GM18517 (cell line): Measurements from ENCODE around the gene RALGDS.
"Not testable (repeated sequence)": the region's sequence is repeated elsewhere in the genome, so short reads cannot be mapped to it uniquely, and the experiment has no call there.

Experiments used
- ATAC-seq: cut with Tn5 transposase; IDR thresholded peaks from one replicate; pipeline ENCODE4 v1.9.1; 2021; ENCODE audit warnings: mild to moderate bottlenecking, moderate library complexity; ENCODE audit not compliant: unreplicated experiment

RALGDS gene

DNA sequence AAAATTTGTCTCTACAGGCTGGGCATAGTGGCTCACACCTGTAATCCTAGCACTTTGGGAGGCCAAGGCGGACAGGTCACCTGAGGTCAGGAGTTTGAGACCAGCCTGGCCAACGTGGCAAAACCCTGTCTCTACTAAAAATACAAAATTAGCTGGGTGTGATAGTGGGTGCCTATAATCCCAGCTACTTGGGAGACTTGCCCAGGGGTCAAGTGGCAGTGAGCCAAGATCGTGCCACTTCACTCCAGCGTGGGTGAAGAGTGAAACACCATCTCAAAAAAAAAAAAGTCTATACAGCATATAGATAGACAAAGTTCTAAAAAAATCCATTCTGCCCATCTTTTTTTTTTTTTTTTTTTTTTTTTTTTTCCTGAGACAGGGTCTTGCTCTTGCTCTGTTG, 26.7 kb downstream of the RALGDS start:
- ATAC-seq: not testable (repeated sequence)

DNA sequence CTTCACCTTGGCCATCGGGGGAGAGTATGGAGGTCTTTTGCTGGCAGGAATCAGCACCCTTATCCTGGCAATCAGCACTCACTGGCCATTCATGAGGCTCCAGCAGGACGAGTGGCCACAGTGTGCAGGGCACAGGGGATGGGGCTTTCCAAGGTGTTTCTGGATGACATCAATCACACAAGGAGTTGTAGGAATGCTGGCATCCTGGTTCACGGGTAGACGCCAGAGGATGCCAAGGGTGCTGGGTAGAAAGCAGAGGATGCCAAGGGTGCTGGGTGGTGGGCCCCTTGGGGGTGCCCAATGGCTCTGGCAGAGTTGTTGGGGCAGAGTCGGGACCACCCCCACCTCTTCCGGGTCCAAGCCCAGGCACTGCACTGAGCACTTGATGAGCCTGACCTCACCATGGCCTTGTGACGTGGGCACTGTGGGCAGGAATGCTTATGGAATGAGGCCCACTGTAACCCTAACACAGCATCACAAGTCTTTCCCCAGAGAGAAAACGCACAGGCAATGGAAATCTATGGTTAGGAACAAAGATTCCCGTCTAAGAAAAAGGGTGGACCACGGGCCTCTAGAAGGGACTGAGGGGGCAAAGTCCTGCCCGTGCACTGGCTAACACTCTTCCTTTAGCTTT, 30.2 kb downstream of the RALGDS start:
- no peak for ATAC-seq

DNA sequence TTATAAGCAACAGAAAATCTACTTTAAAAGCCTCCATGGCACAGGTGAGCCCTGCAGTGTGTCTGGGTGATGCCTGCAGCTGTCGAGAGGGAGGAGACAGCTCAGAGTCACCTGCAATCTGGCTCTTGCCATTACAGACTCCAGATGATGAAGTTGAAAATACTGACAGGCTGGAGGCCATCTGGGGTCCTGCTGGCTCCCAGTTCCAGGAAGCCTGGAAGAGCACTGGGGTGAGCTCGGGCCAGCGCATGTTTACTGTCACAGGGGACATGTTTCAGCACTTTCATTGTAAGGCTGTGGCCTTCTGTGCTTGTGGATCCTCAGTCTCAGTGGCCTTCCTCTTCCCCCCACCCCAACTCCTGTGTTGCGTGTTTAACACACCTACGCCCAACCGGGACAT, 30.9 kb downstream of the RALGDS start:
- ATAC-seq: no peak

DNA sequence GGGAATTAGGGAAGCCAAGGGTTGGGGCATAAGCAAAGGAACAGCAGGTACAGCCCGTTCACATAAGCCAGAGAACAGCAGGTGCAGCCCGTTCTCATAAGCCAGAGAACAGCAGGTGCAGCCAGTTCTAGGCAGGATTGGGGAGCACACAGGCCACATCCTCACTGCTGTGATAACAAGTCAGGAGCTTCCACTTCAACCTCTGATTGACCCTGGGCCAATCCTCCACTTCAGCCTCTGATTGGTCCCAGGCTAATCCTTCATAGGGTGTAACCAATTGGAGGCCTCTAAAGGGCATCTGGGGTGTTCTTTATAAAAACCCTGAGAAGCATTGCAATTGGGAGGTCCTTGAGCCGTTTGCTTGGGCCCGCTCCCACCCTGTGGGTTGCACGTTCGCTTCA, 31.8 kb downstream of the RALGDS start:
- ATAC-seq: no peak

DNA sequence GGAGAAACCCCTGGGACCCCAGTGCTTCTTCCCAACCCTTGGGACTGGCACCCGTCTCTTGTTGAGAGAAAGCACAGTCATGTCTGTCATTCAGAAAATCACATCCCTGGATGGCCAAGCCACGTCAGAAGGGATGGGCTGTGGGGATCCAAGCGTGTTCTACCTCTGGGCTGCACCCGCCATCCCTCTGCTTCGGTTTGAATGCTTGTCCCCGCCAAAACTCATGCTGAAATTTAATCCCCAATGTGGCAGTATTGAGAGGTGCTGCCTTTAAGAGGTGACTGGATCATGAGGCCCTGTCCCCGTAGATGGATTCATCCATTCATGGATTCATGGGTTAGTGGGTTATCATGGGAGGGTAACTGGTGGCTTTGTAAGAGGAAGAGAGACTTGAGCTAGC, 32.3 kb downstream of the RALGDS start:
- no peak for ATAC-seq

DNA sequence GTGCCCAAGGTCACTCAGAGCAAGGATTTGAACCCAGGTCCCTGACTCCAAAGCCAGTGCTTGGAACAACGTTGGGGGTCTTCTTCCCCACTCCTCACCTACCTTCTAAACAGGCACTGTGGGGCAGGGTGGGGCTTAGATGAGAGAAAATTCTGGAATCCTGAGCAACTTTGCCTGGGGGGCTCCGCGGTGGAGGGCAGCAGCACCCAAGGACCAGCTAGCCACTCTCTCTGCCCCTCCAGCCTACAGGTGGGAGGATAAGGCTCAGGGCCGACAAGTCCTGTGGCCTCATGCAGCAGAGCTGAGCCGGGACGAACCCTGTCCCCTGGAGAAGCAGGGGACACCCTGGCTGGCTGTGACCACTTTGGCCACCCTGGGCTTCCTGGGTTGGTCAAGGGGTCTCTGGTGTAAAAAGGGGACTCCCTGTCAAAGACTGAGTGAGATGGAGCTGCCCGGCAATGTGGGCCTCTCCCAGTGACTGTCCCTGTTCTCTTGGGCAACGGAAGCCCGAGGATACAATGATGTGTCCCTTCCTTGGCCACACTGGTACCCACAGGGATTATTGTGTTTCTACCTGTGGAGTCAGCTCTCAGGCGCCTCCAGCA, 32.8 kb downstream of the RALGDS start:
- no peak for ATAC-seq

DNA sequence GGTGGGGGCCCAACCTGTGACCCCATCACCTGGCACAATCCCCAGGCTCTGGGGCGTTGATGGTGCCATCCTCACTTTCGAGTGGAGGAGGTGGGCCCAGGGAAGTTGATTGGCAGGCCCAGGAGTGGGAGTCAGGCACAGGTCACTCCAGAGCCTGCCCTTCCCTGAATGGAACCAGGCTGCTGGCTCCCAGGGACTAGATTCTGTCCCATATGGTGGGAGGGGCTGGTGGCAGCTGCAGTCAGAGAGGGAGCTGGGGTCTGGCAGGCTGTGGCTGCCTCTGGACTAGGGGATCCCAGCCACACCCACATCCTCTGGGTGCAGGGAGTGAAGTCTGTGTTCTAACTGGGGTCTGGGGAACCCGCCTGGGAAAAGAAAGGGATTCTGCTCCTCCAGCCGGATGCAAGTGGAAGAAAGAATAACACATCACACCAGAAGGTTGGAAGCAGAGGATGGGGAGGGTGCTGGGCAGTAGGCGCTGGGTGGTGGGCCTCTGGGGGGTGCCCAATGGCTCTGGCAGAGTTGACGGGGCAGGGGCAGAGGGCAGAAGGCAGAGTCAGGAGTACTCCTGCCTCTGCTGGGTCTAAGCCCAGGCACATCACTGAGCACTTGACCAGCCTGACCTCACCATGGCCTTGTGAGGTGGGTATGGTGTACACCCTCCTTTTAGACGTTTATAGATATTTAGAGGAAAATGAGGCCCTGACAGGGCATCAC, 33.5 kb downstream of the RALGDS start:
- ATAC-seq: no peak

DNA sequence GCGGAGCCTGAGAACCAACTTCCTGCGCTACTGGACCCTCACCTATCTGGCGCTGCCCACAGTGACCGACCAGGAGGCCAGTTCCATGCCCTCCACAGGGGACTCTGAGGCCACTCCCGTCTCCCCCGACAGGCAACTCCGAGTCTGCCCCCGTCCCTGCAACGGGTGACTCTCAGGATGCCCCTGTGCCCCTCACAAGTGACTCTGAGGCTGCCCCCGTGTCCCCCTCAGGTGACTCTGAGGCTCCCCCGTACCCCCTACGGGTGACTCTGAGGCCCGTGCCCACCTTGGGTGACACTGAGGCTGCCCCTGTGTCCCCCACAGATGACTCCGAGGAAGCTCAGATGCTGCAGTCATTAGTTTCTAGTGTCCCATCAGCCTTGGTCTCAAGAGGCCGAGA, 34.1 kb downstream of the RALGDS start:
- ATAC-seq: no peak

DNA sequence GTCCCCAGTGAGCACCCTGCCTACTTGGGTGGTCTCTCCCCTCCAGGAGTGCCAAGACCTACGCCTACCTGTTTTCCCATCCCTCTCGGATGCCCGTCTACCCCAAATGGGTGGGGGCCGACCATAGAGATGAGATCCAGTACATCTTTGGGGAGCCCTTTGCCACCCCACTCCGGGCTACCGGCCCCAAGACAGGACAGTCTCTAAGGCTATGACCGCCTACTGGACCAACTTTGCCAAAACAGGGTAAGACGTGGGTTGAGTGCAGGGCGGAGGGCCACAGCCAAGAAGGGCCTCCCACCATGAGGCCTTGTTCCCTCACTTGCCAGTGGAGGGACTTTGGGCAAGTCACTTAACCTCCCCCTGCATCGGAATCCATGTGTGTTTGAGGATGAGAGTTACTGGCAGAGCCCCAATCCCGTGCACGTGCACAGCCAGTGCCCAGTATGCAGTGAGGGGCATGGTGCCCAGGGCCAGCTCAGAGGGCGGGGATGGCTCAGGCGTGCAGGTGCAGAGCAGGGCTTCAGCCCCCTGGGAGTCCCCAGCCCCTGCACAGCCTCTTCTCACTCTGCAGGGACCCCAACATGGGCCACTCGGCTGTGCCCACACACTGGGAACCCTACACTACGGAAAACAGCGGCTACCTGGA, 34.7 kb downstream of the RALGDS start:
- not testable (repeated sequence) for ATAC-seq

DNA sequence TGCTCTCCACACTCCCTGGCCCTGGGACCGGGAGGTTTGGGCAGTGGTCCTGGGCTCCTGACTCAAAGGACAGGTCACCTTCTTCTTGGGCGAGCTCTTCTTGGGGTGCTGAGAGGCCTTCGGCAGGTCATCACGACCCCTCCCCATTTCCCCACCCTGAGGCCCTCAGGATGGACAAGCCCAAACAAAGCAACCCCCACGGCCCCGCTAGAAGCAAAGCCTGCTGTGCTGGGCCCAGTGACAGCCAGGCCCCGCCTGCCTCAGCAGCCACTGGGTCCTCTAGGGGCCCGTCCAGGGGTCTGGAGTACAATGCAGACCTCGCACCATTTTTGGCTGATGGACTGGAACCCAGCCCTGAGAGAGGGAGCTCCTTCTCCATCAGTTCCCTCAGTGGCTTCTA, 37.4 kb downstream of the RALGDS start:
- not testable (repeated sequence) for ATAC-seq

DNA sequence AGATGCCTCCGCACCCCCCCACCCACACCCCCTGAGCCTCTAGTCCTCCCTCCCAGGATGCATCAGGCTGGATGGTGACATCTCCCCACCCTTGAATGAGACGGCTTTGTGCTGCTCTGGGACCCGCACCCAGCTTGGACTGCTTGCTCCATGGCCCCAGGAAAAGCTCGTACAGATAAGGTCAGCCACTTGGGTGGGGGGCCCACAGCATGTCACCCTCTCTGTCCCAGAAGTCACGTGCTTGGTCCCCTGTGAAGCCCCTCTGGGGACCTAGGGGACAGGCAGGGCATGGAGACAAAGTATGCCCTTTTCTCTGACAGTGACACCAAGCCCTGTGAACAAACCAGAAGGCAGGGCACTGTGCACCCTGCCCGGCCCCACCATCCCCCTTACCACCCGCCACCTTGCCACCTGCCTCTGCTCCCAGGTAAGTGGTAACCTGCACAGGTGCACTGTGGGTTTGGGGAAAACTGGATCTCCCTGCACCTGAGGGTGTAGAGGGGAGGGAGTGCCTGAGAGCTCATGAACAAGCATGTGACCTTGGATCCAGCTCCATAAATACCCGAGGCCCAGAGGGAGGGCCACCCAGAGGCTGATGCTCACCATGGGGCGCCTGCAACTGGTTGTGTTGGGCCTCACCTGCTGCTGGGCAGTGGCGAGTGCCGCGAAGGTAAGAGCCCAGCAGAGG, 38.9 kb downstream of the RALGDS start:
- not testable (repeated sequence) for ATAC-seq

DNA sequence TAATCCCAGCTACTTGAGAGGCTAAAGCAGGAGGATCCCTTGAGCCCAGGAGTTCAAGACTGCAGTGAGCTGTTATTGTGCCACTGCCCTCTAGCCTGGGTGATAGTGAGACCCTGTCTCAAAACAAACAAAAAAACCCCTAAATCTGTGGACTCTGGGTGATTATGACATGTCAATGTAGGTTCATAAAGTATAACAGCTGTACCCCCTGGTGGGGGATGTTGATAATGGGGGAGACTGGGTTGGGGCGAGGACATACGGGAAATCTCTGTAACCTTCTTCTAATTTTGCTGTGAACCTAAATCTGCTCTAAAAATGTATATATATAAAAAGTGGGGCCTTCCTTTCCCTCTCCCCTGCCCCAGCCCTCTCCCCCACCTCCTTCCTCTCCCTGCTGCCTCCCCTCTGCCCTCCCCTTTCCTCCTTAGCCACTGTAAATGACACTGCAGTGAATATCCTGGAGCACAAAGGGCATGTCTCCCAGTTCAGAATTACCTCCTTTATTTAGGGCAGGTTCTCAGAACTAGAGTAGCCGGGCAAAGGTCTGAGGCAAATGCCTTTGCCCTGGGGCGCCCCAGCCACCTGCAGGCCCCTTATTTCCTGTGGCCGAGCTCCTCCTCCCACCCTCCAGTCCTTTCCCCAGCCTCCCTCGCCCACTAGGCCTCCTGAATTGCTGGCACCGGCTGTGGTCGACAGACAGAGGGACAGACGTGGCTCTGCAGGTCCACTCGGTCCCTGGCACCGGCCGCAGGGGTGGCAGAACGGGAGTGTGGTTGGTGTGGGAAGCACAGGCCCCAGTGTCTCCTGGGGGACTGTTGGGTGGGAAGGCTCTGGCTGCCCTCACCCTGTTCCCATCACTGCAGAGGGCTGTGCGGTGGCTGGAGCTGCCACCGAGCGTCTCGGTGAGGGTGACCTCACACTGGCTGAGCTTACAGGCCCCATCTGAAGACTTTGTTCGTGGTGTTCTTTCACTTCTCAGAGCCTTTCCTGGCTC, 40.0 kb downstream of the RALGDS start:
- not testable (repeated sequence) for ATAC-seq

DNA sequence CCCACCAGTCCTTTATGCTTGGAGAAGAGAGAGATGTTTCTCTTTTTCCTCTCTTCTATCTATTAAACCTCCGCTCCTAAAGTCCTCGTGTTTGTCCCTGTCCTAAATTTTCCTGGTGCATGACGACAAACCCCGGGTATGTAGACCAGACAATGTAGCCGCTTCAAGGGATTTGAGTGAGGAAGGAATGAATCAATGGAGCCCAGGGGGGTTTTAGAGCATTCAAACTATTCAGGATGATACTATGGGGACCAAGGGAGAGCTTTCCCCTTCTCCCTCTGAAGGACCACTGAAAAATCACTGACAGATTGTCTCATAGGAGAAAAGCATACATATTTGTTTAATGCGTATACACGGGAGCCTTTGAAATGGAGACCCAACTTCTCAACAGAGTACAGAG, 40.9 kb downstream of the RALGDS start:
- ATAC-seq: no peak

DNA sequence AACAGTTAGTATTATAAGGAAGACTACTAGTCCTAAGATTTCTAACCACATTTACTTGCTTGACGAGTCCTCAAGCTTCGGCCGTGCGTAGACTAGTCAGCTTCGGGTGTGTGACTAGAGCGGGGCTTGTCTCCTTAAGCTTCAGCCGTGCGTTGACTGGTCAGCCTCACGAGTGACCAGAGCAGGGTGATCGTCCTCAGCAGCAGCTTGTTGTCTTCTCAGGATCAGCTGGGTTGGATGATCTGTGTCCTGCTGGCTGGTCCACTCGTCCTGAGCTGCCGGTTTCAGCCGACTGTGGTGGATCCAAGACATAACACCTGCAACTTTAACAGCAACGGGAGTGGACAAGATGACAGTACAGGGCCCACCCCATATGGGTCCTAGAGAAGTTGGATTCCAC, 42.6 kb downstream of the RALGDS start:
- ATAC-seq: no peak

DNA sequence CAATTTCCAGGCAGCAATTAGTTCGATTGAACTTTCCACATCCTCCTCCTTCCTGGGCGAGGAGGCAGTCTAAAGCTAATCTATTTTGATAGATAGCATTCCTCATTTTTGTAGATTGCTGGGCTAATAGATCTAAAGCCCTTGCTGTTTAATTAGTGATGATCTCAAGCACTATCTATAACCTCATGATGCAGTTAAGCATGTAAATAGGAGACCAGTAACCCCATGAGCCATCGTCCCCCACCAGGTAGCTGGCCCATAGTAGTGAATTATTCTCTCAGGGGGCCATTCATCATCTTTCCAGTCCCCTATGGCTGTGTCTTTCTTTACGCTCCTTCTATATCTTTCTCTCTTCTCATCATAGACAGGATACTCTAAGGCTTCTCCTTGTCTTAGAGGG, 44.3 kb downstream of the RALGDS start:
- no peak for ATAC-seq

DNA sequence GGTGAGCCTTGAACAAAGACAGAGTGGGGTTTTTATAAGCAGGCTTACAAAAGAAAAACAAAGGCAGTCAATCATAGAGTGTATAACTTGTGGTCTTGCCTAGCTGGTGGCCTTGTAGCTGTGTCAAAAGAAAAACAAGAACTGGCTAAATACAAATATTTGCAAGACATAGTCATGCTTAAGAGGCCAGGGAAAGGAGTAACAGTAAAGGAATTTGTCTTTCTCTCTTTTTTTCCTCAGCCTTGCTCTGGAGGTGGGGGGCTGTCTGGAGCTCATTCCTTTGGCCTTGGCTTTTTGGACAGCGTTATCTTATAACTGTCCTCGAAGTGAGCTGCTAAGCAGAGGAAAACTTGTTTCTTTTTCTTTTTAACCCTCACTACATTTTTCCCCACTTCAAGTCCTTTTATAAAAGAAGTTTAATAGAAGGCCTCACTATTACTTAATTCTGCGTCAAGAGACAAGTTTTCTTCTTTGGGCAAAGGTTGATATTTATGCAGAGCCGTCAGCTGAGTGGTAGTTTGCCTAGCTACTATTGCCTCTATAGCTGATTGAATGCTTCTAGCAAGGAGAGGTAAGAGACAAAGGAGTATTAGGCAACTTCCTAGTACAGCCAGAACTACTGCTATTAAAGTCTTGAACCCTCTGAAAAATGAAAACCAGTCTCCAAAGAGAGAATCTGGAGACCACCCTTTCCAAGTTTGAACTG, 45.0 kb downstream of the RALGDS start:
- ATAC-seq: no peak

DNA sequence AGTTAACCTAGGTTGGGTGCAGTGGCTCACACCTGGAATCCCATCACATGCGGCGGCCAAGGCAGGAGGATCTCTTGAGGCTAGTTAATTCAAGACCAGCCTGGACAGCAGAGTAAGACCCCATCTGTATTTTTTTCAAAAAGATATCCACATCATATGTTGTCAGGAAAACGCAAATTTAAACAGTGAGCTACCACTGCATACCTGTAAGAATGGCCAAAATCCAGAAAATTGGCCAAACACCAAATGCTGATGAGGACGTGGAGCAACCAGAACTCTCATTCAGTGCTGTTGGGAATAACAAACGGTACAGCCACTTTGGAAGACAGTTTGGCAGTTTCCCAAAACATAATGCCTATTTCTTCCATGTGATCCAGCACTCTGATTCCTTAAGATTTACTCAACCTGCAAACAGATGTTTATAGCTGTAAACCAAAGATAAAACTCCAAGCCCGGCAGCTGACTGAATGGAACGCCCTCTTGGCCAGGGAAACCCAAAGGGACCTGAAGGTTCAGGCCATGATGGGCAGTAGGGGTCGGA, 46.9 kb downstream of the RALGDS start:
- ATAC-seq: no peak

DNA sequence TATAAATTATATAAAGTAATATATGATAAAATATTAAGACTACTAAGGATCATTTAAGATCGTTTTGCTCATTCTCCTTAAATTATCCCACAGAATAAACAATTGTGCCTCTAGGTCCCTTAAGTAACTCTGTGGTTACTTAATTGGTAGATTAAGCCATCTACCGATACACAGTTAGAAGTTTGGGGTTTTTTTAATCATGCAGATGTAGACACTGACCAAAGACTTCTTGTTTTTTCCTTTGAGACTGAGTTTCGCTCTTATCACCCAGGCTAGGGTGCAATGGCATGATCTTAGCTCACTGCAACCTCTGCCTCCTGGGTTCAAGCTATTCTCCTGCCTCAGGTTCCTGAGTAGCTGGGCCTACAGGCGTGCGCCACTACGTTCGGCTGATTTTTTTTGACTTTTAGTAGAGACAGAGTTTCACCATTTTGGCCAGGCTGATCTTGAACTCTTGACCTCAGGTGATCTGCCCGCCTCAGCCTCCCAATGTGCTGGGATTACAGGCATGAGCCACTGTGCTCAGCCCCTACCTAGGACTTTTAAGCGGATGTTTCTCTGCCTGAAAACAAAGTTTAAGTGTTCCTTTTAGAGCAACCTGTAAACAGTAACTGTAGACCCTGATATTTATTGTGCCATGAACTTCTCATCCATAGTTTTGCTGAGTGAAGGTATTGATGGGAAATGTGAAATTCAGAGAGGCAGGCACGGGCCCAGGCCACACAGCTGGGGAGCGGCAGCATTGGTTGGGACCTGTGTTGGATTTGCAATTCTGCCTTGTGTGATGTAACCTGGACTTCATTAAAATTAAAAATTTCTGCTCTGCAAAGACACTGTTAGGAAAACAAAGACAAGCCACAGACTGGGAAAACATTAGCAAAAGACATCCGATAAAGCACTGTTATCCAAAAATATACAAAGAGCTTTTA, 47.7 kb downstream of the RALGDS start:
- no peak for ATAC-seq
